ENCODE measurements around the gene DGLUCY. TPM values are rescaled to one million over a fixed set of nuclear protein-coding genes. Genes with fewer than 3 reads are reported as not detected.
"Not testable (repeated sequence)": the region's sequence is repeated elsewhere in the genome, so short reads cannot be mapped to it uniquely, and the experiment has no call there.

Gene DGLUCY
- total RNA-seq, 2 experiments from 2014 or later, result 39.5 to 49.2 TPM

DNA sequence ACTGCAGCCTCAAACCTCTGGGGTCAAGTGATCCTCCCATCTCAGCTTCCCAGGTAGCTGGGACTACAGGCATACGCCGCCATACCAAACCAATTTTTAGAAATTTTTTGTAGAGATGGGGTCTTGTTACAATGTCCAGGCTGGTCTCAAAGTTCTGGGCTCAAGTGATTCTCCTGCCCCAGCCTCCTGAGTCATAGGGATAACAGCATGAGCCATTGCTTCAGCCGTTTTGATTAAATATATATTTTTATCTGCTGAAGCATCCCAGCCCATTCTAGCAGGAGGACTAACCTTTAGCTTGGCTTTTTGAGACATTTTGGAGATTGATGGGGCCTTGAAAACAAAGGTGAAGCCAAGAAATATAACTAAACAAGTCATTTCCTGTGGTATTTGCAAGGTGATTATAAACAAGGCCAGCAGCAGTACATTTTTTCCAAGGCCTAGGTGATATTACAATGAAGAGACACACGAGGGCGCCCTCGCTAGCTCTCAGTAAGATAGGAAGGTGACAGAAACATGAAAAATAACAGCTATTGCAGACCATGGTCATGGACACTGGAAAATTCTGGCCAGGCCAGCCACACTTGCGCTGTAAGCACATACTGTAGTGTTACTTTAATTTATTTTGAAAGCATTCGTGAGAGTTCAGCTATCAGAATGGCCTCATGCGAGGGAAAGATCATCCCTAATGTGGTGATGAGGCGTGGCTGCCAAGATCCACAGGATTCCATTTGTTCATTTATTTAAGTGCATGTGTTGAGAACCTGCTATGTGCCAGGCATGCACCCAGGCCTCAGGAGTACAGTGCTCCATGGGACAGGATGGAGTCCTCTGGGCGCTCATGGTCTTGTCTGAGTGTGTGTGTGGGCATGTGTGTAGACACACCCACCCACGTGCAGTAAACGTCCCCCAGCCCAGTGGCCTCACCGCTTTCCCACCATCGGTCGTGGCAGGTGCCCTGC is 63.5 kb downstream of the DGLUCY start:
- CTCF ChIA-PET, result interaction anchor here (0.6 to 10.7 kb wide), 47 partner anchors 9 to 348 kb away, joined by 3 to 215 read pairs (median 4); partner anchors contain the start of genes DGLUCY and RPS6KA5
- Mint-ChIP-seq H3K27ac (peak overlapping the region; percentile 58), H3K4me1 (ENCODE audit: low read depth) (peaks cover 9% of the 10 kb centered on the region), H3K27me3 (ENCODE audit: low read depth) (no peaks in the 10 kb centered on the region), H3K36me3 (ENCODE audit: low read depth) (peaks cover 17% of the 10 kb centered on the region), H3K4me3 (no peak overlapping the region), H3K9me3 (no peaks in the 10 kb centered on the region)
- intact Hi-C loops (cut with micrococcal nuclease), result loop anchor here (1.0 kb wide), 6 partner anchors 51 to 241 kb away; no protein-coding TSS in a partner anchor
- DNase-seq, result peak; percentile 84

DNA sequence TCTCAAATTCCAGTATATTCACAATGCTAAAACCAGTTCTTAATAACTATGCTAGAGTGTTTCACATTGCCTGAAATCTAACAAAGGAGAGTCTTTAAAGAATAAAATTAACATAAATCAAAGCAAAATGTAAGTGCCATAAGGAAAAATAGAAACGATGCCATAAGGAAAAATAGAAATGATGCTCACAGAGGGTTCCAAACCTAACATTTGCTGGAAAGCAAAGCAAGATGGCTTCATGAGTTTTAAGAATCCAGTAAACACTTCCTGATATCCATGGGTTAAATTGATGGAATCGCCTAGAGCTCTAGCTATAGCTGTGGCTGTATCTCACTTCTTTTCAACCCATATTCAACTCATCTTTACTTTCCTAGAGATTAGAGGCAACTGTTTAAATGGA is 66.7 kb downstream of the DGLUCY start:
- CTCF ChIA-PET, result no interaction called here
- Mint-ChIP-seq H3K9me3 (no peaks in the 10 kb centered on the region), H3K27ac (no peak overlapping the region)

DNA sequence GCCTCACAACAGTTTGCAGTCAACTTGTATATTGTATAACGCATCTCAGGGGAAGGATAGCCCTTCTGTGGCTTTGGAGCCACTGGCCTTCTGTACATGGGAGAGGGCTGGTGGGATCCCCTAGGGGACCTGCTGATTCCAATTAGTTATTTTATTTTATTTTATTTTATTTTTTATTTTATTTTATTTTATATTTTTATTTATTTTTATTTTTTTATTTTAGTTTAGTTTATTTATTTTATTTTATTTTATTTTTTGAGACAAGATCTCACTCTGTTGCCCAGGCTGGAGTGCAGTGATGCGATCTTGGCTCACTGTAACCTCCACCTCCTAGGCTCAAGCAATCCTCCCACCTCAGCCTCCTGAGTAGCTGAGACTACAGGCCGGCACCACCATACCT is 68.9 kb downstream of the DGLUCY start:
- DNase-seq; H3K4me3 Mint-ChIP-seq; H3K27ac Mint-ChIP-seq; intact Hi-C loops (cut with micrococcal nuclease); H3K9me3 Mint-ChIP-seq; H3K27me3 Mint-ChIP-seq (ENCODE audit: low read depth); H3K4me1 Mint-ChIP-seq (ENCODE audit: low read depth); CTCF ChIA-PET: not testable (repeated sequence)
- H3K36me3 Mint-ChIP-seq (ENCODE audit: low read depth), result peaks cover 14% of the 10 kb centered on the region

More for the DNA sequence above, 66.7 kb downstream of the DGLUCY start:
- H3K36me3 Mint-ChIP-seq (ENCODE audit: low read depth), result peaks cover 19% of the 10 kb centered on the region
- DNase-seq, result no peak
- H3K4me3 Mint-ChIP-seq, result no peak overlapping the region
- intact Hi-C loops (cut with micrococcal nuclease), result no loop called here
- H3K27me3 Mint-ChIP-seq (ENCODE audit: low read depth), result no peaks in the 10 kb centered on the region
- H3K4me1 Mint-ChIP-seq (ENCODE audit: low read depth), result peaks cover 6% of the 10 kb centered on the region

GRCh38 chr14:91184559-91184958 is 70.7 kb downstream of the DGLUCY start:
- H3K4me1 Mint-ChIP-seq (ENCODE audit: low read depth), result no peaks in the 10 kb centered on the region

DNA sequence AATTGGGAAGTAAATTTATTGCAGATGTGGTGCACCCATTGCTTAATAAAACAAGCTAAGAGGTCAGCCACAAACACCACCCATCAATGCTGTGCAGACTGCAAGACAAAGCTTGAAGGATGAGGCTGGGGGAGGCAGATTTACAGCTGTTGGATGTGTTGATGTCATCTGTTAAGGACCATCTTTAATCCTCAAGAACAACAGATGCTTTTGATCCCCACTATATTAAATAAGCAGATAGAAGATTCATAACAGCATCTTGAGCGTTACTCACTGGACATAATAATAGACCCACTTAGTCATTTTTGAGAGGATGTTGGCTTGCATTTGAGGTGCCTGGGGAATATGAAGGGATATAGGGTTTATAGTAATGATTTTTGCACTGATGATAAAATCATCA is 71.8 kb downstream of the DGLUCY start:
- intact Hi-C loops (cut with micrococcal nuclease), result no loop called here
- no peak overlapping the region for H3K4me3 Mint-ChIP-seq
- peaks cover 30% of the 10 kb centered on the region for H3K36me3 Mint-ChIP-seq (ENCODE audit: low read depth)
- H3K27me3 Mint-ChIP-seq (ENCODE audit: low read depth), result no peaks in the 10 kb centered on the region
- no peak overlapping the region for H3K27ac Mint-ChIP-seq
- CTCF ChIA-PET, result interaction anchor here (0.7 to 3.2 kb wide), 5 partner anchors 9 to 283 kb away, joined by 3 to 22 read pairs (median 3); no protein-coding TSS in a partner anchor
- no peak for DNase-seq
- H3K4me1 Mint-ChIP-seq (ENCODE audit: low read depth), result no peaks in the 10 kb centered on the region
- H3K9me3 Mint-ChIP-seq, result no peaks in the 10 kb centered on the region

More at GRCh38 chr14:91184559-91184958, 70.7 kb downstream of the DGLUCY start:
- Mint-ChIP-seq H3K4me3 (no peak overlapping the region), H3K36me3 (ENCODE audit: low read depth) (peaks cover 23% of the 10 kb centered on the region), H3K9me3 (no peaks in the 10 kb centered on the region), H3K27ac (no peak overlapping the region), H3K27me3 (ENCODE audit: low read depth) (no peaks in the 10 kb centered on the region)
- CTCF ChIA-PET, result interaction anchor here (0.6 to 3.2 kb wide), 4 partner anchors 12 to 406 kb away, joined by 3 to 22 read pairs (median 4); no protein-coding TSS in a partner anchor
- intact Hi-C loops (cut with micrococcal nuclease), result no loop called here
- DNase-seq, result no peak

GRCh38 chr14:91186515-91187066 is 72.7 kb downstream of the DGLUCY start:
- DNase-seq, result no peak
- Mint-ChIP-seq H3K36me3 (ENCODE audit: low read depth) (peaks cover 31% of the 10 kb centered on the region), H3K4me3 (no peak overlapping the region), H3K9me3 (no peaks in the 10 kb centered on the region), H3K27me3 (ENCODE audit: low read depth) (no peaks in the 10 kb centered on the region), H3K4me1 (ENCODE audit: low read depth) (no peaks in the 10 kb centered on the region), H3K27ac (no peak overlapping the region)
- intact Hi-C loops (cut with micrococcal nuclease), result no loop called here
- CTCF ChIA-PET, result interaction anchor here (0.7 to 1.2 kb wide), 4 partner anchors 8 to 284 kb away, joined by 3 to 6 read pairs (median 3); no protein-coding TSS in a partner anchor

GRCh38 chr14:91187271-91187670 is 73.4 kb downstream of the DGLUCY start:
- intact Hi-C loops (cut with micrococcal nuclease), result no loop called here
- DNase-seq, result no peak
- no peaks in the 10 kb centered on the region for H3K27me3 Mint-ChIP-seq (ENCODE audit: low read depth)
- no peaks in the 10 kb centered on the region for H3K9me3 Mint-ChIP-seq
- H3K36me3 Mint-ChIP-seq (ENCODE audit: low read depth), result peaks cover 33% of the 10 kb centered on the region
- CTCF ChIA-PET, result no interaction called here
- H3K27ac Mint-ChIP-seq, result no peak overlapping the region
- H3K4me3 Mint-ChIP-seq, result no peak overlapping the region
- no peaks in the 10 kb centered on the region for H3K4me1 Mint-ChIP-seq (ENCODE audit: low read depth)

GRCh38 chr14:91190853-91191252 is 77.0 kb downstream of the DGLUCY start:
- Mint-ChIP-seq H3K4me1 (ENCODE audit: low read depth) (peaks cover 19% of the 10 kb centered on the region), H3K9me3 (no peaks in the 10 kb centered on the region), H3K27ac (no peak overlapping the region), H3K27me3 (ENCODE audit: low read depth) (no peaks in the 10 kb centered on the region), H3K36me3 (ENCODE audit: low read depth) (peaks cover 31% of the 10 kb centered on the region), H3K4me3 (no peak overlapping the region)
- no peak for DNase-seq
- intact Hi-C loops (cut with micrococcal nuclease), result no loop called here
- CTCF ChIA-PET, result no interaction called here

DNA sequence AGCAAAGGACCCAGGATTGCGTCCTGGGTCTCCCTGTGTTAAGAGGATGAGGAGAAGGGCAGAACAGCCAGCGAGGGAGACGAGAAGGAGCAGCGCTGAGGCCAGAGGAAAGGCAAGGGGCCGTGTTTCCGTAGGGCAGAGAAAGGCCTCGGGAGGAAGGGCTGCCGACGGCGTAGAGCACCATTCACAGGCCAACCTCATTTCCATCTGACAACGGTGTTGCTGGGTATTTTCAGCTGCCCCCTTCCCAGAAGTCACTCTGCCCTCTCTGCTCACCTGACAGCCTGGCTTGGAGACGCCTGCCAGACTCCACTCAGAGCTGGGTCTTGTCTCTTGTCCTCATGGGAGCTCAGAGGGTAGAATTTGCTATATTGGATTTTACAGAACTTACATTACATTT is 79.2 kb downstream of the DGLUCY start:
- CTCF ChIA-PET, result interaction anchor here (1.5 to 3.3 kb wide), 5 partner anchors 15 to 94 kb away, joined by 5 to 24 read pairs (median 7); no protein-coding TSS in a partner anchor
- Mint-ChIP-seq H3K27ac (peak overlapping the region; percentile 9), H3K36me3 (ENCODE audit: low read depth) (peaks cover 40% of the 10 kb centered on the region)

DNA sequence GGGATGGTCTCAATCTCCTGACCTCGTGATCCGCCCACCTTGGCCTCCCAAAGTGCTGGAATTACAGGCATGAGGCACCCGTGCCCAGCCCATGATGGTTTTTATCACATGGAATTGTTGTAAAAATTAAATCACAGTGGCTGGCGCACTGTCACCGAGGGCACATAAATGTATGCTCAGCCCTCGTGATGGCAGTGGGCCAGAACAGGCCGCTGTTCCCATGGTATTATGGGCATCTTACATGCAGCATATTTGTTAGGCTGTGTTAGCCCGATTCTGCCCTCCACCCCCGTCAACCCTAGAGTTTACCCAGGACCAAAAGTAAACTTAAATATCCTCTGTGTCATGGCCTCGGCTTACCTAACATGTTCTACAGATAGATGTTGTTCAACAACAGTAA is 82.0 kb downstream of the DGLUCY start:
- DNase-seq, result no peak
- Mint-ChIP-seq H3K27me3 (ENCODE audit: low read depth) (no peaks in the 10 kb centered on the region), H3K4me1 (ENCODE audit: low read depth) (peaks cover 19% of the 10 kb centered on the region), H3K9me3 (peaks cover 3% of the 10 kb centered on the region), H3K27ac (no peak overlapping the region), H3K36me3 (ENCODE audit: low read depth) (peaks cover 41% of the 10 kb centered on the region), H3K4me3 (no peak overlapping the region)
- intact Hi-C loops (cut with micrococcal nuclease), result no loop called here
- CTCF ChIA-PET, result interaction anchor here (3.3 kb wide), 1 partner anchor 18 kb away, joined by 24 read pairs; no protein-coding TSS in a partner anchor

More for the DNA sequence above, 79.2 kb downstream of the DGLUCY start:
- H3K27me3 Mint-ChIP-seq (ENCODE audit: low read depth), result no peaks in the 10 kb centered on the region
- H3K9me3 Mint-ChIP-seq, result no peaks in the 10 kb centered on the region
- intact Hi-C loops (cut with micrococcal nuclease), result no loop called here
- DNase-seq, result no peak
- no peak overlapping the region for H3K4me3 Mint-ChIP-seq
- peaks cover 19% of the 10 kb centered on the region for H3K4me1 Mint-ChIP-seq (ENCODE audit: low read depth)

GRCh38 chr14:91197631-91198030 is 83.8 kb downstream of the DGLUCY start:
- intact Hi-C loops (cut with micrococcal nuclease), result no loop called here
- CTCF ChIA-PET, result no interaction called here
- DNase-seq, result no peak
- Mint-ChIP-seq H3K36me3 (ENCODE audit: low read depth) (peaks cover 35% of the 10 kb centered on the region), H3K27ac (no peak overlapping the region), H3K4me1 (ENCODE audit: low read depth) (peaks cover 27% of the 10 kb centered on the region), H3K4me3 (no peak overlapping the region), H3K27me3 (ENCODE audit: low read depth) (no peaks in the 10 kb centered on the region), H3K9me3 (peaks cover 5% of the 10 kb centered on the region)

GRCh38 chr14:91200802-91201201 is 86.9 kb downstream of the DGLUCY start:
- H3K27ac Mint-ChIP-seq; H3K9me3 Mint-ChIP-seq; DNase-seq; intact Hi-C loops (cut with micrococcal nuclease); H3K27me3 Mint-ChIP-seq (ENCODE audit: low read depth); CTCF ChIA-PET; H3K4me3 Mint-ChIP-seq: not testable (repeated sequence)
- Mint-ChIP-seq H3K4me1 (ENCODE audit: low read depth) (peaks cover 21% of the 10 kb centered on the region), H3K36me3 (ENCODE audit: low read depth) (peaks cover 47% of the 10 kb centered on the region)
